ENCODE measurements around the gene BAD.
"Not testable (repeated sequence)": the region's sequence is repeated elsewhere in the genome, so short reads cannot be mapped to it uniquely, and the experiment has no call there.

BAD gene

DNA sequence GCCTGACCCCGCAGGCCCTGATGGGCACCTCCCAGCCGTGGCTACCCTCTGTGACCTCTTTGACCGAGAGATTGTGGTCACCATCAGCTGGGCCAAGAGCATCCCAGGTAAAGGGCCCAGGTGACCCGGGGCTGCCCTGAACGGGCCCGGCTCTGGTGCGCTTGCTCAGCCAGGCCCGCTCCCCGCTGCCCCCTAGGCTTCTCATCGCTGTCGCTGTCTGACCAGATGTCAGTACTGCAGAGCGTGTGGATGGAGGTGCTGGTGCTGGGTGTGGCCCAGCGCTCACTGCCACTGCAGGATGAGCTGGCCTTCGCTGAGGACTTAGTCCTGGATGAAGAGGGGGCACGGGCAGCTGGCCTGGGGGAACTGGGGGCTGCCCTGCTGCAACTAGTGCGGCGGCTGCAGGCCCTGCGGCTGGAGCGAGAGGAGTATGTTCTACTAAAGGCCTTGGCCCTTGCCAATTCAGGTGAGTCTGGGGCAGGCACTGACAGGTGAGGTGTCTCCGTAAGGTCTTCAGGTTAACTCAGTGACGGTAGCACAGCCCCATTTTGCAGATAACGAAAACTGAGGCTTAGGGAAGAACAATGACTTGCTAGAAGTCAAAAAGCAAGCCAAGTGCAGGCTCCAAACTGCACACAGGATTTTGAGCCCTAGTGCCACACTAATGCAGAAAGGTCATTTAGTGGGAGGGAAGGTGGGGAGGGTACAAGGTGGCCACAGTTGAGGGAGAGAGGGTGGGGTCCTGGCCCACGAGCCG, 30.5 kb upstream of the BAD start:
- no peak for DNase-seq (ENCODE audit: low spot score)

DNA sequence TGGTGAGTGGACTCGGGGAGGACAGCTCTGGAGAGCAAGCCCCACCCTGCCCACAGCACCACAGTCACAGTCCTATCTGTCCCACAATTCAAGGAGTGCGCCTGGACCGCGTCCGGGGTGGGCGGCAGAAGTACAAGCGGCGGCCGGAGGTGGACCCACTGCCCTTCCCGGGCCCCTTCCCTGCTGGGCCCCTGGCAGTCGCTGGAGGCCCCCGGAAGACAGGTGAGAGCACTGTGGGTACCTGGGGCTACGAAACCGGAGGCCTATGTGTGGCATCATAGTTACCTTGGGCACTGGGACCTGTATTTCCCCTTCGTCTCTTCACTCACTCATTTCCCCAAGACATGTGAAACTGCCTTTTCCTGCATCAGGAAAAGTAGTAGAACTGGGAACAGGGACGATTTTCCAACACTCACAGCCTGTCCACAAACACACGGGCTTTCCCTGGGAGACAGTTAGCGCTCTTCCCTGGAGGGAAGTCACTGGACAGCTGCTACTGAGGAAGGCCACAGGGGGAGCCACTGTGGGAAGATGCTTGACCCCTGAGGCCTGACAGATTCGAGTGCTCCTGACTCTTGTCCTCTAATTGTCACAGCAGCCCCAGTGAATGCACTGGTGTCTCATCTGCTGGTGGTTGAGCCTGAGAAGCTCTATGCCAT, 29.8 kb upstream of the BAD start:
- no peak for DNase-seq (ENCODE audit: low spot score)

DNA sequence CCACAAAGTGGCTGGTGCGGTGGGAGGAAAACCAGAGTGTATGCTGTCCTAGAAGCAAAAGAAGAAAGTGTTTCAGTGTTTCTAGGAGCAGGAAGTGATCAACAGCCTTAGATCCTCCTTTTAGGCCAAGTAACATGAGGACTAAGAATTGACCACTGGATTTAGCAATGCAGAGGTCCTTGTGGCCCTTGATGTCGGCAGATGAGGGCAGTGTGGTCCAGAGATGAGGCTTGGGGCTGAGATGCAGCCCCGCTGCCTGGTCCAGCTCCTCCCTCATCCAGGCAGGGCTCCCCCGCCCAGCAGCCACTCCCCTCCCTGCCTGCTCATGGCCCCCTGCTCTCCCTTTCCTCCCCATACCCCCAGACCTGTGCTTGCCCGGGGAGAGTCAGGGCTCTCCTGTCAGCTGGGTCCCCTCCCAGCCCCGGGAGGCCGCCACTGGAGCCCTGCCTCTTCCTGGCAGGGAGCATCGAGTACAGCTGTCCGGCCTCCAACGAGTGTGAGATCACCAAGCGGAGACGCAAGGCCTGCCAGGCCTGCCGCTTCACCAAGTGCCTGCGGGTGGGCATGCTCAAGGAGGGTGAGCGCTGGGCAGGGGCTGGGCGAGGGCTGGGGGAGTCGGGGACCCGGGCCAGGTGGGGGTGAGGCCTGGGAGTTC, 29.2 kb upstream of the BAD start:
- DNase-seq (ENCODE audit: low spot score) = no peak

DNA sequence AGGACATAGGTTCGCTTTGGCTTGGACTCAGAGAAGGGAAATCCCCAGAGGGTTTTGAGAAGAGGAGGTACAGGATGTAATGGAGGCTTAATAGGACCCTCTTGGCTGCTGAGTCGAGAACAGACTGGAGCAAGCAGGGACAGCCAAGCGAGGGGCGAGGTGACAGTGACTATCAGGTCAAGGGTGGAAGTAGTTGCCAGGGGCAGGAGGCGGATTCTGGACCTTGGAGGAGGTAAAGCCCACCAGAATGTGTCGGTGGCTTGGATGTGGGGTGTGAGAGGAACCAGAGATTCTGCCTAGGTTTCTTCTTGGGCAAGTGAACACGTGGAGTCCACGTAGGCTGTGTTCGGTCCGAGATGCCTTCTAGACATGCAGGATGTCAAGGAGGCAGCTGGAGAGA, 28.5 kb upstream of the BAD start:
- DNase-seq (ENCODE audit: low spot score) = no peak

DNA sequence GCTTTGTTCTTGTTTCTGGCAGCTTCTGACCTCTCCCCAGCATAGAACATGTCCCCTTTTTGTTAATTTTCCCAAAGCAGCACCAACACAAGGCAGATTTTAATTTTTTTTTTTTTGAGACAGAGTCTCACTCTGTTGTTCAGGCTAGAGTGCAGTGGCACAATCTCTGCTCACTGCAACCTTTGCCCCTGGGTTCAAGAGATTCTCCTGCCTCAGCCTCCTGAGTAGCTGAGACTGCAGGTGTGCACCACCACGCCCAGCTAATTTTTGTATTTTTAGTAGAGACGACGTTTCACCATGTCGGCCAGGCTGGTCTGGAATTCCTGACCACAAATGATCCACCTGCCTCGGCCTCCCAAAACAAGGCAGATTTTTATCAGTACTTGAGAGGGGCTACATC, 23.3 kb upstream of the BAD start:
- not testable (repeated sequence) for DNase-seq (ENCODE audit: low spot score)

DNA sequence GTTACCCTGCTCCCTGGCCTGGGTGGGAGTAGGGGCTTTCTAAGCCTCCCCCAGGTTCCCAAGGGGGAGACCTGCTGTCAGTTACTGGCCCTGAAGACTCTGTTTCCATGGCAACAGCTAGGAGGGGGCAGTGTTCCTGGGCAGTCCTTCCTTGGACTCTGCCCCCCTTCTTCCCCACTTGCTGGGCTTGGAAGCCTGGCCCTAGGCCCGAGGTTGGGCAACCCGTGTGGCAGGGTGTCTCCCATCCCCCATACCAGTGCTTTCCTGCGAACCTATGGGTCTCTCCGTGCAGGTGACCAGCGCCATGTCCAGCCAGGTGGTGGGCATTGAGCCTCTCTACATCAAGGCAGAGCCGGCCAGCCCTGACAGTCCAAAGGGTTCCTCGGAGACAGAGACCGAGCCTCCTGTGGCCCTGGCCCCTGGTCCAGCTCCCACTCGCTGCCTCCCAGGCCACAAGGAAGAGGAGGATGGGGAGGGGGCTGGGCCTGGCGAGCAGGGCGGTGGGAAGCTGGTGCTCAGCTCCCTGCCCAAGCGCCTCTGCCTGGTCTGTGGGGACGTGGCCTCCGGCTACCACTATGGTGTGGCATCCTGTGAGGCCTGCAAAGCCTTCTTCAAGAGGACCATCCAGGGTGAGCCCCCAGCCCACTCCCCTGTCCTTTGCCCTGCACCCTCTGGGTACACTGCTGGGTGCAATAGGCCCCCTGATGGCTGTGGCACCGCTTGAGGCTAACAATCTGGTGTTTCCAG, 22.6 kb upstream of the BAD start:
- DNase-seq (ENCODE audit: low spot score) = no peak

DNA sequence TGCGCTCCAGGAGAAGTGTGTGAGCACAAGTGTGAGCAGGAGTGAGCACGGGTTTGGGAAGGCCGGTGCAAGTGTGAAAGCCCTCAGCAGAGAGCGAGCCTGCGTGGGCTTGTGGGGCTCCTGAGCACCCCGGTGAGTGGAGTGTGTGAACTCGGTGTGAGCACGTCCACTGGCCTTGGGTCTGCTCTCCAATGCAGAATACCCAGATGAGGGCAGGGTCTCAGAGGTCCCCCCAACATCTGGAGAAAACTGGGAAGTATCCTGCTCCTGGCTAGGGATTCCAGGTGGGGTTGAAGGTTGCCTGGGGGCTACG, 22.1 kb upstream of the BAD start:
- DNase-seq (ENCODE audit: low spot score) = no peak

DNA sequence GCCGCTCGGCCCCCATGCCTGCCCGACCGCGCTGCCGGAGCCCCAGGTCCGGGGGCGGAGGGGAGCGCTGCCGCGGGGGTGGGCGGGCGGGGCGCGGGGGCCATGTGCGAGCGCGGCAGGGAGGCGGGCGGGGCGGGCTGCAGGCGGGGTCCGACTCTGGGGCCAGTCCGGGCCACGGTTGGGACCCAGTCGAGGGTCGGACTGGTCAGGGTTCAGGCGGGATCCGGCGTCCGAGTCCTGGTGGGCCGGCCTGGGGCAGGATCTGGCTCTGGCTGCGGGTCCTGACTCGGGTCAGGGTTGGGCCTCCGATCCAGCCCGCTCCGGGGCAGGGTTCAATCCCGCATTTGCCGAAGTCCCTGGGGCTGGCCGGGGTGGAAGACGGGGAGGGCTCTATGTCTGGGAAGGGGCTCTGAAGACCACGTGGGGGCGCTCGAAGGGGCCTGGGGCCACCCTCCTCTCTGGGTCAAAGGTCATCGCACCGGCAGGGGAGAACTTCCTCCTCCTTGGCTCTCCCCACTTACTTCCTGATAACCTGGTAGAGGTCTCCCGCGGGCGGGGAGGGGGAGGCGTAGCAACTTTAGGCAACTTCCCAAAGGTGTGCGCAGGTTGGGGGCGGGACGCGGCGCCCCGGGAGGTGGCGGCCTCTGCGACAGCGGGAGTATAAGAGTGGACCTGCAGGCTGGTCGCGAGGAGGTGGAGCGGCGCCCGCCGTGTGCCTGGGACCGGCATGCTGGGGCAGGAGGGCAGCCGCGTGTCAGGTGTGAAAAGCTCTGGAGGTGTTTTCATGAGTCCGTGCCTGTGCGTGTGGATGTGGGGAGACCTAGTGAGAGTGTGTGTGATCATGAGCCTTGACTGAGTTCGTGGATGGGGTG, 21.5 kb upstream of the BAD start:
- DNase-seq (ENCODE audit: low spot score) = peak; percentile 79

DNA sequence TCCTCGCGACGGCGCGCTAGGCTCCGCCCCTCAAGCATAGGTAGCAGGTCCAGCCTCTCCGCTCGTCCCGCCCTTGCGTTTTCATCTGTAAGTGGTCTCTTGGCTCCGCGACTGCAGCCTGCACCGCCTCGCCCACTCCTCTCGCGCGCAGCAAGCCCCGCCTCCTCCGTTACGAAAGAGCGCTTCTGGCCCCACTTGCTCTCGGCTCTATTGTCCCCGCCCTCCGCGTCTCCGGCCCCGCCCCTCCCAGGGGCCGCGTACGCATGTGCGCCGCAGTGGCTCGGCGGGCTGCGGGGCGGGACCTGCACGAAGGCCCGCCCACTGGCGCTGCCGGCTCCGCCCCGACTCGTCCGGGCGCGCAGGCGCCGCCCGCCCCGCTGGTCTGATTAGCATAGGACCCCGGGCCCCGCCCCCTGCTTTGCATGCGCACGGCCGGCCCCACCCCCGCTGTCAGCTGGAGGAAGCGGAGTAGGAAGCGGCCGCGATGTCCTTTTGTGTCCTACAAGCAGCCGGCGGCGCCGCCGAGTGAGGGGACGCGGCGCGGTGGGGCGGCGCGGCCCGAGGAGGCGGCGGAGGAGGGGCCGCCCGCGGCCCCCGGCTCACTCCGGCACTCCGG, 20.7 kb upstream of the BAD start, which contains the start of gene ESRRA:
TSS of gene ESRRA (plus strand) at position 450 of the 616 bp plus-strand sequence. CDS start 1,656 bp downstream, outside the sequence.
- DNase-seq (ENCODE audit: low spot score) = peak; percentile 100

DNA sequence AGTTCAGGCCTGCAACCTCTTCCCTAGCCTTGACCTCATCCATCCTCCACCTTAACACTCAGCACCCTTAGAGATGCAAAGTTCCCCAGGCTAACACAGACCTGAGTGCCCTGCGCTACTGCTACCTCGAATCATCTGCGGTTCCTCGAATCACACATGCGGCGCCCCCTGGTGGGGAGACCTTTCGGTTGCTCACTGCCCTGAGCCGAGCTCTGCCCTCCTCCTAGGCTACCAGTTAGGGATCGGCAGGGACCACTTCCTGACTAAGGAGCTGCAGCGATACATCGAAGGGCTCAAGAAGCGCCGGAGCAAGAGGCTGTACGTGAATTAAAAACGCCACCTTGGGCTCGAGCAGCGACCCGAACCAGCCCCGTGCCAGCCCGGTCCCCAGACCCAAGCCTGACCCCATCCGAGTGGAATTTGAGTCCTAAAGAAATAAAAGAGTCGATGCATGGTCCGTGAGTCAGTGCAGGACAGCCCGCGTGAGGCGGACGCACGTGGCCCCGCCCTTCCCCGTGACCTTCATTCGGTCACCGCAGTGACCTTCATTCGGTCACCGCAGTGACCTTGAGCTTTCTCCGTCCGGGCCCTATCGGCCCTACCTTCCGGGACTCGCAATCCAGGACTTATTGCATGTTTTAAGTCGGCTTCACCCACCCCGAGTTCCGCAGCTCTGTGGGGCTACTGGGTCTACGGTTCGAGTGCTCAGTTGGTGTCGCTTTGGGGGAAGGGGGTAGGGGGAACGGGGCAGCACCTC, 20.0 kb upstream of the BAD start:
- peak; percentile 95 for DNase-seq (ENCODE audit: low spot score)

DNA sequence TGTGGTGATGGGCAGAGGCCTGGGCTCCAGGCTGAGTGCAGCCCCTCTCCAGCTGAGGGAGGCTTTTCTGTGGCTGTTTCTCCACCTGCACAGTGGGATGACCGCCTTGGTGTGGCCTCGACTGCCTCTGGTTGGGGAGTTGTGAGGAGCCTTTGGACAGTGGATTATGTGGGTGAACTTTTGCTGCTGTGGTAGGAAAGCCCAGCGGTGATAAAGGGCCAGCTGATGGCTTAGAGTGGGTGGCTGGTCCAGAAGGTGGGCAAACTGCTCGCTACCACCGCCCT, 19.5 kb upstream of the BAD start:
- no peak for DNase-seq (ENCODE audit: low spot score)

DNA sequence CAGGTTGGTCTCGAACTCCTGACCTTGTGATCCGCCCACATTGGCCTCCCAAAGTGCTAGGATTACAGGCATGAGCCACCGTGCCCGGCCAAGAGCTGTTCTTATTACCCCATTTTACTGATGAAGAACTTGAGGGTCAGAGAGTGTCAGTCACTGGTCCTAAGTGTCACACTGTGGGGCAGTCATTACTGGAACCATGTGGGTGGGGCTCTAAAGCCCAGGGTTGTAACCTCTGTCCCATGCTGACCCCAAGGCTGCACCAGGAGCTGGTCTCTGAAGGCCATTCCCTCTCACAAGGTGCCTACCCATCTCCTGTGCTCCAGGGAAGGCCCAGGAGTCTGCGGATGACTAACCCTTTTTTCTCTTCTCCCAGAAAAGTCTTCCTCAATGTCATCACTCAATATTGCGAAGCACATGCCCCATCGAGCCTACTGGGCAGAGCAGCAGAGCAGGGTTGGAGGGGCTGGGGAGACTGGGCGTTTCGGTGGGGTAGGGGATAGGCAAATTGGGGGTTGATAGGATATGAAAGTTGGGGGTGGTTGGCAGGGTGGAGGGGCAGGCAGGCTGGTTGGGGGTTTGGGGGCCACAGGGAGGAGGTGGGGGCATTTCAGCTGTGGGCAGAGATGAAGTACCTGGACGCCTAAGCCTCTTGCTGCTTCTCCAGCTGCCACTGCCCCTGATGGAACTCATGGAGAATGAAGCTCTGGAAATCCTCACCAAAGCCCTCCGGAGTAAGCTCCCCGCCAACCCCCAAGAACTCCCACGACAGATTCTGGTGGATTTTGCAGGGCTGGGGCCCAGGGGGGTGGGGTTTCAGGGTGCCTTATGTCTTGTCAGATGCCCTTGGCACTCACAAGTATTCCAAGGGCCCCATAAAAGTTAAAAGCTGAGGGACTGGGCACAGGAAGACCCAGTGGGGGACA, 18.9 kb upstream of the BAD start:
- DNase-seq (ENCODE audit: low spot score) = no peak

DNA sequence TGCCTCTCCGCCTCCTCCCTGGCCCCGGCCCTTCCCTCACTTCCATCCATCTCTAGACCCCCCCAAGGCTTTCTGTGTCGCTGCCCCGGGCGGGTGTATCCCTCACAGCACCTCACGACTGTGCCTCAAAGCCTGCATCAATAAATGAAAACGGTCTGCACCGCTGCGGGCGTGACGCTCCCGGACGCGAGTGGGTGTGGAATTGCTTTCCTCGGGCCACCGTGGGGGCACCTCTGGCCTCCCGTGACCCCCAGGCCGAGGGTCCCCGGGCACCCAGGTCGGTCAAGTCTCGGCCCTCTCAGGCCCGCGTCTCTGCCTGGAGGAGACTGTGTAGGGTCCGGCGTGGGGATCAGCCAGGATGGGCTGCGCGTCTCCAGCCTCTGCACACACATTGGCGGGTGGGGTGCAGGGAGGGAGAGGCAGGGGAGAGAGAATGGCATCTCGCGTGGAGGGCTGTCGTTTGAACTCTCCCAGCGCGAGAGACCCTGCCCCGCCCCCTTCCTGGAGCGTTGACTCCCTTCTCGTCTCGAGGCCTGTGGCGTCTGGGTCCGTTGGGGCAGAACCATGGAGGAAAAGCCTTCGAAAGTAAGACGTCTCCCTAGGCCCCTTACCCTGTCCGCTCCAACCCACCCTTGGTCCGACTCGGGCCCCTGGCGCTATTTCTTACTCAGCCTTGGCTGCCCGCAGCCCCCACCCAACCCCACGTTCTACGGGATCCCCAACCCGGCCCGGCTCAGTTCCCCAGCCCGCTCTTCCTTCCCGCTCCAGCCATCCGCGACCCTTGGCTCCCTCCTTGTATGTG, 15.6 kb upstream of the BAD start, which contains the start of gene CATSPERZ:
TSS of gene CATSPERZ (plus strand) at position 512 of the 802 bp plus-strand sequence. CDS start at position 565, 53 bp downstream.
- DNase-seq (ENCODE audit: low spot score) = no peak

DNA sequence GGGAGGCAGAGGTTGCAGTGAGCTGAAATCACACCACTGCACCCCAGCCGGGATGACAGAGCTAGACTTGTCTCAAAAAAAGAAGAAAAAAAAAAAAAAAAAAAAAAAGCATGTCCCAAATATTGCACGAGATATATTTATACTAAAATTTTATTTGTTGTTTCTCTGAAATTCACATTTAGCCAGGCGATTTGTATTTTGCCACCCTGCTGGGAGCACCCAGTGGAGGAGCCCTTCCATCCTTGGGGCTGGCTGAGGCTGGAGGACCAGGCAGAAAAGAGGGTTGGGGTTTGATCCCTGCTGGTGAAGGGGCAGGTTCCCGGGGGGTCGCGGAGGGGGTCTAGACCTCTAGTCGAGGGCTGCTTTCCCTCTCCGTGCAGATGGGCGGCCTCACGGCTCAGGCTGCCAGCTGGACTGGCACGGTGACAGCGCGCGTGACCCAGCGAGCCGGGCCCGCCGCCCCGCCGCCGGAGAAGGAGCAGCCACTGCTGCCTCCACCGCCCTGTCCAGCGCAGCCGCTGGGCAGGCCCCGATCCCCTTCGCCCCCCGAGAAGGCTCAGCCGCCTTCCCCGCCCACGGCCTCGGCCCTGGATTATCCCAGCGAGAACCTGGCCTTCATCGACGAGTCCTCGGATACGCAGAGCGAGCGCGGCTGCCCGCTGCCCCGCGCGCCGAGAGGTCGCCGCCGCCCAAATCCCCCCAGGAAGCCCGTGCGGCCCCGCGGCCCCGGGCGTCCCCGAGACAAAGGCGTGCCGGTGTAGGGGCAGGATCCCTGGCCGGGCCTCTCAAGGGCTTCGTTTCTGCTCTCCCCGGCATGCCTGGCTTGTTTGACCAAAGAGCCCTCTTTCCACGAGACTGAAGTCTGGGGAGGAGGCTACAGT, 14.7 kb upstream of the BAD start:
- no peak for DNase-seq (ENCODE audit: low spot score)

DNA sequence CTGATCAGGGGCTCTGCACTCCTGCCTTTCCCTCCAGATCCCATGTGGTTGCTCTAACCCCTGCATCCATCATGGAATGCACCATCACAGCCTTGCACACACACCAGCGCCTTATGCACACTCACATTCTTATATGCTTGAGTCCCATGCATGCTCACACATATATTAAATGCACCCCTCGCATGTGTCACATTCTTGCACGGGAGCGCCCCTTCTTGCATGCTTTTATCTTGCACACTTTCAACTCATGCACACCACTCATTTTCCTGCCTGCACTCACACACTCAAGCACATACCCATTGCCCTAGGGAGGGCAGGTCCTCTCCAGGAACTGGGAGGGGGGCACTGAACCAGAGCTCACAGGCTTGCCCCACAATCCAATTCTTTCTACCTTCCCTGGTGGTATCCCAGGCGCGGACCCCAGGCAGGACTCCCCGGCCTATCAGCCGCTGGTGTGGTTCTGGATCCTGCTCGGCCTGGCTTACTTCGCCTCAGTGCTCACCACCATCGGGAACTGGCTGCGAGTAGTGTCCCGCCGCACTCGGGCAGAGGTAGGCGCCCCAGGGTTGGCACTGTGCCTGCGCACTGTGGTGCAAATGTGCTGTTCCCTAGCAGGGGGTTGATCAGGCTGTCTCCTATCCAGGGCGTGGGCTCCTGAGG, 13.4 kb upstream of the BAD start:
- no peak for DNase-seq (ENCODE audit: low spot score)

DNA sequence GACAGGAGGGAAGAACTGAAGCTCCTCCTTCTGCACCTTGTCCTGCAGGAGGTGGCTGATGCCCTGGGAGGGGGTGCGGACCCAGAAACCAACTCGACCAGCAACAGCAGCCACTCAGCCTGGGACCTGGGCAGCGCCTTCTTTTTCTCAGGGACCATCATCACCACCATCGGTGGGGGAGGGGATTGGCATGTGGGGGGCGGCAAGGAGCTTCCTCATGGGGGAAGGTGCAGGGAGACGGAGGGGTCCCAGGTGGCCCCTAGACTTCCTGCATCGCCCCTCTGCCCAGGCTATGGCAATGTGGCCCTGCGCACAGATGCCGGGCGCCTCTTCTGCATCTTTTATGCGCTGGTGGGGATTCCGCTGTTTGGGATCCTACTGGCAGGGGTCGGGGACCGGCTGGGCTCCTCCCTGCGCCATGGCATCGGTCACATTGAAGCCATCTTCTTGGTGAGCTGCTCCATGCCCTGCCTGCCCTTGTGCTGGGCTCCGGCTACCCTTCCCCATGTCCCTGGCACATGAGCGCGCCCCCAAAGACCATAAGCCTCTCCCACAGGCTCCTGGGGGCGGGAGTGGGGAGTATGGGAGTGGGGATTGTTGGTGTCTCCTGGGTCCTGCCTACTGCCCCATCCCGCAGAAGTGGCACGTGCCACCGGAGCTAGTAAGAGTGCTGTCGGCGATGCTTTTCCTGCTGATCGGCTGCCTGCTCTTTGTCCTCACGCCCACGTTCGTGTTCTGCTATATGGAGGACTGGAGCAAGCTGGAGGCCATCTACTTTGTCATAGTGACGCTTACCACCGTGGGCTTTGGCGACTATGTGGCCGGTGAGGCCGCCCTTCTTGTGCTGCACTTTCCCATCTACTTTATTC, 12.6 kb upstream of the BAD start:
- DNase-seq (ENCODE audit: low spot score) = no peak

All from activated CD4-positive, alpha-beta T cell treated with anti-CD3 and anti-CD28 coated beads, Interleukin-2, Interleukin-4, amounts not matched to agents 100 ng/mL and 50 ng/mL, durations not matched to agents 16 hours and 8 hours (primary cell).